H1 (cell line): ENCODE measurements around the gene DCDC1. TPM values are rescaled to one million over a fixed set of nuclear protein-coding genes. Genes with fewer than 3 reads are reported as not detected.

Source experiments
- CTCF ChIA-PET: fragments of 300-600 bp; sonication (Branson Sonifier 250); formaldehyde crosslinking; loops from one replicate; lab custom pipeline; 2021; ENCODE audit not compliant: partially characterized antibody; lab: Charles Lee
- POLR2A ChIA-PET: fragments of 300-600 bp; sonication (Branson Sonifier 250); formaldehyde crosslinking; loops from one replicate; lab custom pipeline; 2021; ENCODE audit warnings: inconsistent platforms; ENCODE audit not compliant: partially characterized antibody; lab: Charles Lee
- DNase-seq, 2 experiments: peaks; one replicate each; pipeline versions ENCODE4 v3.0.0 to v3.0.0-alpha.2; 2010 to 2022; ENCODE audit warnings: low spot score in 2 of 2, low read depth in 1 of 2, mixed read lengths in 1 of 2
- FAIRE-seq: peaks from 2 replicates; lab custom pipeline; 2011; peaks lifted over from hg19 to GRCh38; lab: Jason Lieb, UNC
- H2AFZ ChIP-seq: 2 replicates; pipeline ENCODE4 v1.8.1; 2012; ENCODE audit warnings: low read length, inconsistent platforms
- H2AK5ac ChIP-seq: 2 replicates; pipeline ENCODE4 v1.6.1; 2013; ENCODE audit warnings: low read depth, low read length
- H2BK120ac ChIP-seq: replicated peaks from 2 replicates; pipeline ENCODE3; 2013; ENCODE audit warnings: low read depth, low read length, inconsistent platforms
- H2BK12ac ChIP-seq: 2 replicates; pipeline ENCODE4 v1.6.1; 2013; ENCODE audit warnings: low read depth, low read length
- H2BK15ac ChIP-seq: 2 replicates; pipeline ENCODE4 v1.6.1; 2013; ENCODE audit warnings: low read length
- H2BK20ac ChIP-seq: 2 replicates; pipeline ENCODE4 v1.6.1; 2013; ENCODE audit warnings: low read length
- H2BK5ac ChIP-seq: 2 replicates; pipeline ENCODE4 v1.6.1; 2013; ENCODE audit warnings: low read depth, low read length
- H3K14ac ChIP-seq: 2 replicates; pipeline ENCODE4 v1.6.1; 2013; ENCODE audit warnings: inconsistent platforms; ENCODE audit not compliant: insufficient read length
- H3K18ac ChIP-seq: 2 replicates; pipeline ENCODE4 v1.6.1; 2013; ENCODE audit warnings: low read length; ENCODE audit errors: extremely low read depth
- H3K23ac ChIP-seq: 2 replicates; pipeline ENCODE4 v1.6.1; 2013; ENCODE audit warnings: inconsistent platforms; ENCODE audit not compliant: insufficient read length
- H3K23me2 ChIP-seq: 2 replicates; pipeline ENCODE4 v1.6.1; 2013; ENCODE audit warnings: low read depth, low read length
- H3K27ac ChIP-seq: 2 replicates; pipeline ENCODE4 v1.6.1; 2011; ENCODE audit warnings: low read depth, low read length, inconsistent platforms
- H3K27me3 ChIP-seq, 4 experiments: replicated peaks in 1 of 4; 1 replicate in 1 of 4; 2 replicates in 3 of 4; pipeline versions ENCODE4 v1.6.1 to v1.8.1; 2011 to 2013; ENCODE audit warnings: low read length in 3 of 4, mild to moderate bottlenecking in 3 of 4, inconsistent platforms in 2 of 4, mixed read lengths in 2 of 4, moderate library complexity in 1 of 4; ENCODE audit not compliant: control insufficient read depth in 3 of 4, insufficient read depth in 3 of 4; ENCODE audit errors: extremely low read depth in 1 of 4
- H3K36me3 ChIP-seq, 4 experiments: 2 replicates each; pipeline versions ENCODE4 v1.6.1 to v1.8.1; 2011 to 2013; ENCODE audit warnings: mild to moderate bottlenecking in 4 of 4, low read length in 3 of 4, moderate library complexity in 2 of 4, control low read depth in 1 of 4, inconsistent platforms in 1 of 4; ENCODE audit not compliant: insufficient read depth in 4 of 4, control insufficient read depth in 2 of 4
- H3K4ac ChIP-seq: replicated peaks from 2 replicates; pipeline ENCODE3; 2013; ENCODE audit warnings: low read length, low read depth, mixed read lengths, inconsistent platforms; ENCODE audit not compliant: insufficient read length
- H3K4me1 ChIP-seq, 4 experiments: replicated peaks in 1 of 4; 1 replicate in 1 of 4; 2 replicates in 3 of 4; pipeline versions ENCODE4 v1.6.1 to v1.8.1; 2011 to 2013; ENCODE audit warnings: low read length in 3 of 4, inconsistent platforms in 2 of 4, mixed read lengths in 1 of 4; ENCODE audit not compliant: insufficient read depth in 4 of 4, control insufficient read depth in 3 of 4
- H3K4me2 ChIP-seq, 2 experiments: 2 replicates each; pipeline versions ENCODE4 v1.6.1 to v1.8.1; 2011 to 2013; ENCODE audit warnings: low read depth in 2 of 2, low read length in 2 of 2, control low read depth in 1 of 2, inconsistent platforms in 1 of 2, mild to moderate bottlenecking in 1 of 2; ENCODE audit not compliant: insufficient read depth in 1 of 2
- H3K4me3 ChIP-seq, 4 experiments: fragments of 200-600, 300-600 bp in 1 of 4; sonication (generic), shearing (Covaris generic), sonication (Bioruptor Twin) in 1 of 4; 2 replicates each; pipeline versions ENCODE4 v1.5.1 to v1.8.1; 2011 to 2016; ENCODE audit warnings: low read length in 4 of 4, low read depth in 3 of 4, control low read depth in 2 of 4, inconsistent platforms in 2 of 4, mild to moderate bottlenecking in 2 of 4, mixed read lengths in 1 of 4, moderate library complexity in 1 of 4; ENCODE audit not compliant: insufficient read depth in 2 of 4; ENCODE audit errors: extremely low read depth in 1 of 4
- H3K56ac ChIP-seq: replicated peaks from 2 replicates; pipeline ENCODE3; 2013; ENCODE audit warnings: low read depth, mild to moderate bottlenecking, mixed read lengths, low read length, inconsistent platforms; ENCODE audit not compliant: insufficient read length
- H3K79me1 ChIP-seq: 2 replicates; pipeline ENCODE4 v1.6.1; 2013; ENCODE audit warnings: low read depth, low read length, control low read depth
- H3K79me2 ChIP-seq, 2 experiments: 2 replicates each; pipeline versions ENCODE4 v1.6.1 to v1.8.1; 2012 to 2013; ENCODE audit warnings: low read length in 2 of 2, mild to moderate bottlenecking in 2 of 2, inconsistent platforms in 1 of 2; ENCODE audit not compliant: insufficient read depth in 2 of 2, control insufficient read depth in 1 of 2
- H3K9ac ChIP-seq, 4 experiments: replicated peaks in 1 of 4; 1 replicate in 1 of 4; 2 replicates in 3 of 4; pipeline versions ENCODE4 v1.6.1 to v1.8.1; 2011 to 2013; ENCODE audit warnings: low read depth in 3 of 4, low read length in 3 of 4, control low read depth in 2 of 4, mild to moderate bottlenecking in 2 of 4, moderate library complexity in 2 of 4, inconsistent platforms in 1 of 4; ENCODE audit errors: extremely low read depth in 1 of 4
- H3K9me3 ChIP-seq, 2 experiments: 2 replicates each; pipeline versions ENCODE4 v1.6.1 to v1.8.1; 2012 to 2013; ENCODE audit warnings: mild to moderate bottlenecking in 2 of 2, moderate library complexity in 2 of 2, control low read depth in 1 of 2, inconsistent platforms in 1 of 2, low read depth in 1 of 2, low read length in 1 of 2, mixed read lengths in 1 of 2; ENCODE audit not compliant: insufficient read depth in 2 of 2
- H4K20me1 ChIP-seq, 2 experiments: replicated peaks in 1 of 2; 2 replicates each; pipeline versions ENCODE3 to v1.8.1; 2011 to 2013; ENCODE audit warnings: inconsistent platforms in 2 of 2, low read length in 2 of 2, mild to moderate bottlenecking in 1 of 2; ENCODE audit not compliant: insufficient read depth in 2 of 2, control insufficient read depth in 1 of 2
- H4K5ac ChIP-seq: 2 replicates; pipeline ENCODE4 v1.6.1; 2013; ENCODE audit warnings: low read length, low read depth, mixed read lengths, inconsistent platforms; ENCODE audit not compliant: insufficient read length
- H4K8ac ChIP-seq: 2 replicates; pipeline ENCODE4 v1.8.0; 2013; ENCODE audit warnings: mild to moderate bottlenecking, moderate library complexity, low read length, inconsistent platforms; ENCODE audit not compliant: insufficient read depth; ENCODE audit errors: extremely low read depth
- H4K91ac ChIP-seq: replicated peaks from 2 replicates; pipeline ENCODE3; 2013; ENCODE audit warnings: low read length, mixed read lengths, inconsistent platforms; ENCODE audit not compliant: insufficient read length
- CBX5 ChIP-seq: fragments of 300-800, 300-1000 bp; sonication (generic); IDR thresholded peaks from 2 replicates; pipeline ENCODE4 v1.7.1; 2016; ENCODE audit warnings: antibody characterized with exemption, low read length, low read depth
- EP300 ChIP-seq, 2 experiments: IDR thresholded peaks; 1 replicate in 1 of 2; 2 replicates in 1 of 2; pipeline ENCODE4 v1.6.1; 2011 to 2012; ENCODE audit warnings: low read depth in 2 of 2, low read length in 2 of 2, mild to moderate bottlenecking in 2 of 2, borderline replicate concordance in 1 of 2, inconsistent platforms in 1 of 2, moderate library complexity in 1 of 2
- JUN ChIP-seq: IDR thresholded peaks from 2 replicates; pipeline ENCODE4 v1.6.1; 2011; ENCODE audit warnings: low read depth, mild to moderate bottlenecking, improper control_type of control experiment, low read length
- MAFK ChIP-seq: IDR thresholded peaks from 2 replicates; pipeline ENCODE4 v1.6.1; 2012; ENCODE audit warnings: low read depth, mild to moderate bottlenecking, improper control_type of control experiment, low read length
- RBBP5 ChIP-seq: IDR thresholded peaks from 2 replicates; pipeline ENCODE4 v1.7.1; 2012; ENCODE audit warnings: low read depth, mild to moderate bottlenecking, inconsistent platforms, low read length, moderate library complexity, borderline replicate concordance
- RNF2 ChIP-seq: fragments of 200-900, 300-1000 bp; sonication (generic); IDR thresholded peaks from 2 replicates; pipeline ENCODE4 v1.7.1; 2016; ENCODE audit warnings: borderline replicate concordance, low read depth, mild to moderate bottlenecking, antibody characterized with exemption, low read length; ENCODE audit not compliant: poor library complexity, severe bottlenecking; ENCODE audit errors: missing control alignments
- SIN3A ChIP-seq, 2 experiments: IDR thresholded peaks in 1 of 2; conservative IDR thresholded peaks in 1 of 2; 2 replicates each; pipeline ENCODE4 v1.6.1; 2011 to 2012; ENCODE audit warnings: low read length in 2 of 2, improper control_type of control experiment in 1 of 2, low read depth in 1 of 2, mild to moderate bottlenecking in 1 of 2
- SRF ChIP-seq: IDR thresholded peaks from 2 replicates; pipeline ENCODE4 v1.6.1; 2011; ENCODE audit warnings: mild to moderate bottlenecking, low read depth, low read length, moderate library complexity
- polyA plus RNA-seq, 7 experiments: library from polyadenylated mRNA; depleted of rRNA in 3 of 7; stranded (reverse) in 5 of 7; unstranded in 2 of 7; fragments of >200 nt in 5 of 7; fragments of 200-250 nt in 2 of 7; gene quantifications; 1 replicate in 5 of 7; 2 replicates in 1 of 7; 4 replicates in 1 of 7; pipeline versions ENCODE4 v1.2.1 to v1.2.3, GENCODE V29; 2011 to 2013; ENCODE audit warnings: missing spikeins in 2 of 7, mixed read lengths in 2 of 7
- total RNA-seq: library from RNA; stranded (reverse); fragmentation: NEBNext Ultra II Directional; extraction: Animal tissue kit (Norgen Biotek cat#: 25700); gene quantifications from 2 replicates; pipeline ENCODE4 v1.2.1, GENCODE V29; 2021

The DCDC1 gene
- total and polyA plus RNA-seq, 2 of the 8 experiments (the other 6 are each of a cell fraction or from before 2014, with no cell fraction given) = 0.15 to 0.56 TPM

DNA sequence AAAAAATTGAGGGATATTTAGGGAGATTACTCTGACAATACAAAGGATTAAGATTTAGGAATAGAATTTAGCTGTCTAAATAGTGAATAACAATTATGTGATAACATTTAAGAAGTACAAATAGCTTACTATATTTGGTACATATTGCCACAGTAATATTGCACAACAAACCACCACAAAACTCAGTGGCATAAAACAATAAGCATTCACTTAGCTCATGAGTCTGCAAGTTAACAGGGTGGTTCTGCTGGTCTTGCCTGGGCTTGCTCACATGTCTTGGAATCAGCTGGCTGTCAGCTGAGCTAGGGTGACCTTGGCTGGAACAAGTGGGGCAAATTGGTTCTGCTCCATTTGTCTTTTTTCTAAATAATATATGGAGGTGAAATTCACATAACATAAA, 115.1 kb downstream of the DCDC1 start:
- TF ChIP-seq SIN3A (conservative IDR thresholded peaks at IDR 0.05 in 1 of 2, IDR thresholded peaks at IDR 0.05 in 1 of 2; ENCODE audit: low read depth in 1 of 2, low read length in 2 of 2) (no peak), RNF2 (no peak), CBX5 (no peak), RBBP5 (no peak), JUN (no peak), SRF (no peak), MAFK (no peak), EP300 (IDR thresholded peaks at IDR 0.05; ENCODE audit: borderline replicate concordance in 1 of 2, low read depth in 2 of 2, low read length in 2 of 2) (no peak)
- ChIA-PET POLR2A (no interaction called here), CTCF (interaction anchor here (0.7 to 1.8 kb wide), 8 partner anchors 10 to 662 kb away, joined by 3 to 10 read pairs (median 4); no protein-coding TSS in a partner anchor)
- no peak overlapping the region for H3K4me2 ChIP-seq
- H2AFZ ChIP-seq = no peak overlapping the region
- no peak overlapping the region for H2BK20ac ChIP-seq
- H2BK5ac ChIP-seq = no peak overlapping the region
- DNase-seq = no peak
- H4K5ac ChIP-seq = no peak overlapping the region
- no peak overlapping the region for H4K8ac ChIP-seq
- no peak for FAIRE-seq
- no peak overlapping the region for H3K18ac ChIP-seq
- H2BK12ac ChIP-seq = no peak overlapping the region
- no peak overlapping the region for H2BK120ac ChIP-seq
- H3K23ac ChIP-seq = no peak overlapping the region
- H3K4me3 ChIP-seq = no peak overlapping the region
- H2BK15ac ChIP-seq = no peak overlapping the region
- no peak overlapping the region for H3K27ac ChIP-seq
- H4K20me1 ChIP-seq = no peaks in the 10 kb centered on the region
- H3K4ac ChIP-seq = no peak overlapping the region
- no peak overlapping the region for H3K56ac ChIP-seq
- no peak overlapping the region for H4K91ac ChIP-seq
- no peak overlapping the region for H3K14ac ChIP-seq
- no peaks in the 10 kb centered on the region for H3K4me1 ChIP-seq
- no peaks in the 10 kb centered on the region for H3K79me2 ChIP-seq
- no peaks in the 10 kb centered on the region for H3K79me1 ChIP-seq
- H2AK5ac ChIP-seq = no peak overlapping the region
- H3K36me3 ChIP-seq = no peaks in the 10 kb centered on the region
- no peaks in the 10 kb centered on the region for H3K9me3 ChIP-seq
- peaks cover 0 to 1% (median 0%) of the 10 kb centered on the region in 4 experiments; a peak in 1 of 7 replicates for H3K27me3 ChIP-seq
- H3K23me2 ChIP-seq = no peaks in the 10 kb centered on the region; the same call in 1 of the 2 replicates
- H3K9ac ChIP-seq = no peak overlapping the region
